Colonic mucosa (tissue), 4 donors: ENCODE measurements around the gene MICAL3. TPM values are rescaled to one million over a fixed set of nuclear protein-coding genes. Genes with fewer than 3 reads are reported as not detected.

Source experiments
- DNase-seq: peaks from one replicate; pipeline ENCODE4 v3.0.0-alpha.2; 2020
- H3K27ac ChIP-seq: fragments of 200-600 bp; one replicate; pipeline ENCODE4 v1.8.0; 2021
- H3K27me3 ChIP-seq: fragments of 200-600 bp; one replicate; pipeline ENCODE4 v1.8.0; 2021
- H3K36me3 ChIP-seq: fragments of 200-600 bp; one replicate; pipeline ENCODE4 v1.8.0; 2021
- H3K4me1 ChIP-seq: fragments of 200-600 bp; one replicate; pipeline ENCODE4 v1.8.0; 2021; ENCODE audit warnings: mild to moderate bottlenecking
- H3K4me3 ChIP-seq: fragments of 200-600 bp; one replicate; pipeline ENCODE4 v1.8.0; 2021
- H3K9ac ChIP-seq, 2 donors: one replicate each; pipeline ENCODE4 v1.7.0; 2013; ENCODE audit warnings: control low read depth in 2 of 2, low read depth in 2 of 2, low read length in 2 of 2
- H3K9me3 ChIP-seq: fragments of 200-600 bp; one replicate; pipeline ENCODE4 v1.8.0; 2021
- CTCF ChIP-seq: fragments of 200-600 bp; IDR thresholded peaks from one replicate; pipeline ENCODE4 v1.8.0; 2022; ENCODE audit warnings: antibody characterized with exemption, mild to moderate bottlenecking
- intact Hi-C: fragments of 100-400 bp; cut with DNase I; formaldehyde crosslinking; loops from one replicate; pipeline ENCODE4 v1.14.1; 2022
- total RNA-seq, 2 donors: library from RNA; stranded (reverse); fragmentation: NEBNext Ultra II Directional in 1 of 2; extraction: Animal tissue kit (Norgen Biotek cat#: 25700) in 1 of 2; gene quantifications; one replicate each; pipeline ENCODE4 v1.2.1, GENCODE V29; 2021
- donor health status: healthy.
- donor health status: DM: no; HTN: no; CAD: no.
- donor health status: DM: no; HTN: no; CAD: no.

The MICAL3 gene
- total RNA-seq, 2 donors from 2014 or later: 72.5 to 84.5 TPM

- TF ChIP-seq CTCF: no peak
- Histone ChIP-seq H3K27ac (no peak overlapping the region), H3K36me3 (no peaks in the 10 kb centered on the region), H3K4me3 (no peak overlapping the region), H3K9ac (no peak overlapping the region), H3K27me3 (no peaks in the 10 kb centered on the region), H3K9me3 (no peaks in the 10 kb centered on the region), H3K4me1 (no peaks in the 10 kb centered on the region)
- intact Hi-C loops: no loop called here
- no peak for DNase-seq
Observed at GRCh38 chr22:17791196-17791595, 233.2 kb downstream of the MICAL3 start.

DNA sequence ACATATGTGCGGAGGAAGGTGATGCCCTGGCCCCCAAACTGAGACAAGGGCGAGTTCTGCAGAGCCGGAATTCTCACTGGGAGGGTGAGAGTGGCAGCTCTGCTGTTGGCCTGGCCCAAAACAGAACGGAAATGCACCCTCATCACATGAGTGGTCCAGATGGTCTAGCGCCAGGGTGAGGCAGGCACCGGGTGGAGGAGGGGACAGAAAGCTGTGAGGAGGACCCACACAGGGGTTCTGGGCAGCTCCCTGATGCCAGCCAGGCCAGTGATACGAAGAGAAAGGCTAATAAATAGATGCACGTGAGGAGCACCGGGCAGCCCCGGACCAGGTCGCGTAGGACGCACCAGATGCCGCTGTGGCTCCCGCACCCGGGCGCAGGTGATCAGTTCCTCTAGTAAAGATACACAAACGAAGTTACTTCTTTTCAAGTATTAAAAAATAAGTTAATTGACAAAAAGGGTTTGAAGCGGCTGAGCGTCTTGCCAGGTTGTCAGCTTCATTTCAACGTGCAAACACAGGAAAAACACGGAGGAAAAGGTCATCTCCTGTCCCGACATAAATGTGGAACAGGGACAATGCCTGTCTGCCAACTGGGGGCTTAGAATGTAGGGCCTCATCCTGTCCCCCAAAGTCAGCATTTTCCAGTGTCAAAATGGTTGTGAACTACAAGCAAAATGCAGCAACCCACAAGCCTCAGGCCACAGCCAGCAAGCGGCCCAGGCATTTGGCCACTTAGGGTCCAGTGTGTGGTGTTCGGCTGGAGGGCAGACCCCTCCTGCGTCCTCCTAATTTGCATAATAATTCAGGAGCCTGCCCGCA lies 234.8 kb downstream of the MICAL3 start:
- no peaks in the 10 kb centered on the region for H3K9me3 ChIP-seq
- intact Hi-C loops: loop anchor here (5.0 kb wide), 1 partner anchor 47 kb away; no protein-coding TSS in a partner anchor
- H3K27ac ChIP-seq: no peak overlapping the region
- H3K4me3 ChIP-seq: no peak overlapping the region
- no peak overlapping the region for H3K9ac ChIP-seq
- no peak for DNase-seq
- no peaks in the 10 kb centered on the region for H3K4me1 ChIP-seq
- no peaks in the 10 kb centered on the region for H3K27me3 ChIP-seq
- no peaks in the 10 kb centered on the region for H3K36me3 ChIP-seq
- no peak for TF ChIP-seq CTCF

GRCh38 chr22:17788528-17789378 lies 235.6 kb downstream of the MICAL3 start:
- H3K9ac ChIP-seq: no peak overlapping the region
- no peak overlapping the region for H3K4me3 ChIP-seq
- no peaks in the 10 kb centered on the region for H3K36me3 ChIP-seq
- no peaks in the 10 kb centered on the region for H3K27me3 ChIP-seq
- TF ChIP-seq CTCF: no peak
- no peaks in the 10 kb centered on the region for H3K9me3 ChIP-seq
- no peaks in the 10 kb centered on the region for H3K4me1 ChIP-seq
- intact Hi-C loops: loop anchor here (5.0 kb wide), 1 partner anchor 46 kb away; no protein-coding TSS in a partner anchor
- no peak for DNase-seq
- H3K27ac ChIP-seq: no peak overlapping the region

- no peak overlapping the region for H3K27ac ChIP-seq
- intact Hi-C loops: loop anchor here (5.0 kb wide), 1 partner anchor 46 kb away; no protein-coding TSS in a partner anchor
- H3K36me3 ChIP-seq: no peaks in the 10 kb centered on the region
- no peak overlapping the region for H3K9ac ChIP-seq
- no peak for DNase-seq
- no peaks in the 10 kb centered on the region for H3K27me3 ChIP-seq
- no peak overlapping the region for H3K4me3 ChIP-seq
- TF ChIP-seq CTCF: no peak
- H3K4me1 ChIP-seq: no peaks in the 10 kb centered on the region
- H3K9me3 ChIP-seq: no peaks in the 10 kb centered on the region
Observed at GRCh38 chr22:17787716-17788330, 236.5 kb downstream of the MICAL3 start.

- H3K27me3 ChIP-seq: no peaks in the 10 kb centered on the region
- DNase-seq: no peak
- H3K9me3 ChIP-seq: no peaks in the 10 kb centered on the region
- no peak overlapping the region for H3K27ac ChIP-seq
- intact Hi-C loops: loop anchor here (5.0 kb wide), 1 partner anchor 45 kb away; no protein-coding TSS in a partner anchor
- H3K4me1 ChIP-seq: peaks cover 3% of the 10 kb centered on the region
- no peak for TF ChIP-seq CTCF
- no peaks in the 10 kb centered on the region for H3K36me3 ChIP-seq
- no peak overlapping the region for H3K9ac ChIP-seq
- no peak overlapping the region for H3K4me3 ChIP-seq
Observed at GRCh38 chr22:17787241-17787640, 237.1 kb downstream of the MICAL3 start.
